NT2/D1 (cell line): ENCODE data around the gene TP53TG5.

ENCODE experiments used
- YY1 ChIP-seq: IDR thresholded peaks from 2 replicates; pipeline ENCODE4 v1.6.1; 2011; ENCODE audit not compliant: insufficient read length, insufficient read depth
- ZNF274 ChIP-seq: IDR thresholded peaks from 2 replicates; pipeline ENCODE4 v1.6.1; 2011; ENCODE audit warnings: mild to moderate bottlenecking, low read depth, low read length

- TF ChIP-seq YY1 (no peak), ZNF274 (no peak)
Observed at GRCh38 chr20:45374966-45375365, 3.2 kb downstream of the TP53TG5 start.
